ENCODE measurements around the gene PKM. TPM values are rescaled to one million over a fixed set of nuclear protein-coding genes. Genes with fewer than 3 reads are reported as not detected.

PKM gene
- total RNA-seq, 1 donor from 2014 or later: 414 TPM

DNA sequence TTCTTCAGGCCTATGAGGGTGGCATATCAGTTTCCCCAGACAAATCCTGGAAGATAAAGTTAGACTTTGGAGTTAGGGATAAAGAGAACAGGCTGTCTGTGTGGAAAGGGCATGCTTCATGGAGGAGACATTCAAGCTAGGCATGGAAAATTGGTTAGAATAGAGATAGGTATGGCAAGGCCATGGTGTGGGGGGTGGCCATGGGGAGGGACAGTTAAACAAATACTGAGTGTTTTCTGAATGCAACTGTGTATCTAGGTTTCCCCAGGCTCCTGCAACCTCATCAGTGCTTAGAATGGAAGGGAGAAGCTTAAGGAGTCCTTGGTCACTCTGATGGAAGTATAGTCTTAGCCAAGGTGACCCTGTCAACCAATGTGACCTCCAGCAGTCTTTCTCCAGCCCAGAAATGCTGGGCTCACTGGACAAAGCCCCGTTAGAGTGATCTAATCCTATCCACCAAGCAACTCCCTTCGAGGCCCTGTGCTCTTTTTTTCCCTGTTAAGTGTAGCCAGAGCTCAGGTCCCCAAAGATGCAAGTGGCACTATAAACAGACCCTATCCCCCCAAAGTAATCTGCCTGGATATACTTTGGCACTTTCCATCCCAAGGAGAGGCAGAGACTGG is 5.5 kb upstream of the PKM start:
- no peak for DNase-seq (ENCODE audit: low spot score)

DNA sequence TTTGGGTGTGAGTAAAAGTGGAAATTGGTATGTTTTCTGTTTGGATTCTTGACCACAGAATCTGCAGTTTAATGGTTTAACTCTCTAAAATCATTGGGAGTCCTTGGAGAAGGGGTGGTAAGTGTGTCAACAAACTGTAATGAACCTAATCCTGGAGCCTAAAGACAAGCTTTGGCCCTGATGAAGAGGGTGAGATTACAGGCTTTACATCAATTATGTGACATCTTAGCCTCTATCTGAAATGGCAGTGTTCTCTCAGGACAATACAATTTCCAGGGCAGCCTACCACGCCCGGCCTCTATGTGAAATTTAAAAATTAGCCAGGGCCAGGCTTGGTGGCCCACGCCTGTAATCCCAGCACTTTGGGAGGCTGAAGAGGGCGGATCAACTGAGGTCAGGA is 4.3 kb upstream of the PKM start:
- no peak for DNase-seq (ENCODE audit: low spot score)

DNA sequence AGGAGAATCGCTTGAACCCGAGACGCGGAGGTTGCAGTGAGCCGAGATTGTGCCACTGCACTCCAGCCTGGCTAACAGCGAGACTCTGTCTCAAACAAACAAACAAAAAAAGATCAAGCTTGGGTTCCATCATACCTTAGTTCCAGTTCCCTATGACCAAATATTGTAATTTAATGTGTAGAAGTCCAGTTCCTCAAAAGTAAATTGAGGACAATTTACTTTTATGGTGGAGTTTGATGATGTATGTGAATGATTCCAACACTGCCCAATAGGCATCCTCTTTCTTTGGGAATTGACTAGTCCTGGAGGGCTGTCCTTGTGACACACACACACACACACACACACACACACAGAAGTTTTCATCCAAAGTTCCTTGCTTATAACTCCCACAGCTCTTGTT is 2.8 kb upstream of the PKM start:
- no peak for DNase-seq (ENCODE audit: low spot score)

DNA sequence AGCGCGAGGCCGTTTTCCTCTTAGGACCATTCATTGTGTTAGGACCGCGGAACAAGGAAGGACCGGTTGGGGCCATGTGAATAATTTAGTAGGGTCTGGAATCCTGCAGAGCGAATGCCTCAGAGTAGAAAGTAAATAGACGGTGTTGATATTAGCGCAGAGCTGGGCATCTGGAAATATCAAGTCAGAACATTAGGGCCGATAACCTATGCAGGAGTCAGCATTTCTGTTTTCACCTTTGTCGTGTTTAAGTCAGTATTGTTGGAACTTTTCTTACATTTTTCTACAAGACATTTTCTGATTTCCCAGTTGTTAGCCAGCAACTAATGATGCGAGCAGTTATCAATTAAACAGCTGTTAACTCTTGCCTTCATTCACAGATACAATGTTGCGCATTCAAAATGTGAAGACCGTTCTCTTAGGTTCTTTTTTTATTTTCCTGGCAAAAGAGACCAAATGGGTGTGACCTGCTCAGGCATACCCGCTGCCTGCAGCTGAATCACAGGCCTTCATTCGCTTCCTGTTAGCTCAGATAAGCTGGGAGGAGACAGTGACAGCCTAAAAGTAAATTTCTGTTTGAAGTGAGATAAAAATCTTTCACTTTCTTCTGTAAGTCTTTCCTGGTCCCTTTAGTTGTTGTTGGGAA is 966 bp upstream of the PKM start:
- no peak for DNase-seq (ENCODE audit: low spot score)

DNA sequence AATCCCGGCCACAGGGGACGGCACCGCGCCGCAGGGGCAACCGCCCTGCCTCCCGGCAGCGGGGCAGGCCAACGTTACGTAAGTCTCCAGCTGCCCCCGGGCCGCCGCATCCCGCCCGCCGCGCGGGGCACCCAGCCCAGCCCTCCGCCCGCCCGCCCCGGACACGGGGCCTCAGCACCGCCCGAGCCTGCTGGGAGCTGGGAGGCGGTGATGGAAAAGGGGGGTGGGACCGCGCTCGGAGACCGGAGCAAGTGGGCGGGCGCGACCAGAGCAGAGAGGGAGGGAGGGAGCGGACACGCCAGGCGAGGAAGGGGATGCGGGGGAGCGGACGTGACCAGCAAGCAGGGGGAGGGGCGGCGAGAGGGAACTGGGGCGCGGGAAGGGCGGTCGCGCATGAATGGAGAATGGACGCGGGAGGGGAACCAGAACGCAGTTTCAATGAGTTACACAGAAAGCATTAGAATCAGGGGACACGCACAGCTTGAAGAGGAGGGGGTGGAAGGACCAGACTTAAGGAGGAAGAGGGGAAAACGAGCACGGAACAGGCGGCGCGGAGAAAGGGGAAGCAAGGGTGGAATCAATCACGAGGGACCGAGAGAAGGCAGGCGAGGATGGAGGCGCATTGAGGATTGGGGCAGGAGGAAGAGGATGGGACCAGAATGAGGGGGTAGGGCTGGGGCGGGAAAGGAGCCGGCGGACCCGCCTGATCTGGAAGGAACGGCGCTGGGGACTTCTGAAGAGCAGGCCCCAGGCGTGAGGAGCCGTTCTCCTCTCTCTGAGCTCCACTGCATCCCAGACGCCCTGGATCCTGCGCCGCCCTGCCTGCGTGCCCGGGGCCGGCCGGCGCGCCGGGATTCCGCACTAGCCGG is 559 bp downstream of the PKM start:
- DNase-seq (ENCODE audit: low spot score): peak; percentile 95

DNA sequence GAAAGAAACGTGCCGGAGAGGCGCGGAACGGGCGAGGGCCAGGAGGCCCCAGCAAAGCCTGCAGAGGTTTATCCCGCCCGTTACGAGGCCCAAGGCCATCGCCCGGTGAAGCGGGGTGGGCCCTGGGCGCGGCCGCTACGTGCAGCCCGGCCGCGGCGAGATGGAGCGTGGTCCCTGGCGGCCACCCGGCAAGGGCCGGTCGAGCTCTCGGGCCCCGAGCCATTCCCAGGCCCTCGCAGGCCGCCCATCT is 1.1 kb downstream of the PKM start:
- no peak for DNase-seq (ENCODE audit: low spot score)

DNA sequence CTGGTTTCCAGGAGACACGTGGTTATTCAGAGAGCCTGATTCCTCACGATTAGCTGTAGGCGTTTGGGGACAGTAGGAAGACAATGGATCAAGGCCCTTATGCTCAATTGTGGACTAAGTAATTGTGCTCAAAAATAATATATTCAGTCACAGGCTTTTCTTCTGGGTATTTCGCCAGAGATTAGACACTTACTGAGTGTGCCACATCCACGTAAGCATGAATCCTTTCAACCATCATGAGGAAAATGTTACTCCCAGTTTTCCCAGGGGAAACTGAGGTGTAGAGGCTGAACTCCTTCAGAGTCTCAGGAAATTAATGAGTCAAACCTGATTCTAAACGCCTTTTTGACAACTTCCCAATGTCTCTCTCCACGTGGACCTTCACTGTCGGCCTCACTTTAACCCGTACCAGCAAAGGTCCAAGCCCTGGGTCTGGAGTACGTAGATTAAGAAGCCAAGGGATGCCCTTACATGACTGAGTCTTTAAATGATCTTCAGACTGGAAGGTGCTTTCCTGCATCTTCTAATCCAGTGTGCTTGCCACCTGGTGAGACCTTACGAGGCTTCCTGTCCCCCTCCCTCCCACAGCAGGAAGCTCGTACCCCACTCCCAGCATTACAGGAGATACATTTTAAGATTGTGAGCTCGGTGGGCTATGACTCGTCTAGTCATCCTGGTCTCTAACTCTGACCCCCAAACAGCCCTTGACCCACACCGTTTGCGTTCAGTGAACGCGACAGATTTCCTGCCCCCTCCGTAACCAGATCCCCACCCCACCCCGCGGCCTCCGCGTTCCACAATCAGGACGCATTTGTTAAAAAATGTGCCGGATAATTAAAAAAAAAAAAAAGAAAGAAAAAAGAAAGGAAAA is 1.7 kb downstream of the PKM start:
- no peak for DNase-seq (ENCODE audit: low spot score)

DNA sequence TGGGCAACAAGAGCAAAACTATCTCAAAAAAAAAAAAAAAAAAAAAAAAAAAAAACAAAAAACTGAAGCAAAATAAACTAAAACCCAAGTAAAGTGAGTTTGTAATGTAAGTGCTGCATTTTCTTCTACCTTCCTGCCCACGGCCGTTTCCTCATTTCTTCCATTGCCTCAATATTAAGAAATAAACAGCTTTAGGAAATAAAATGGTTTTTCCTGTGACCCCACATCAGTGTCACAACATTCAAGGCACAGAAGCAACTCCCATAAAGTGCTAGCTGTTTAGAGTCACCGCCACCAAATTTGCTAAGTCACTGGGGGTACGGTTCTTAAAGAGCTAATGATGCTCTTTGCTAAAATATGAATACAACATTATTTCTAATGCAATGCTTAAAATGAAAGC is 3.3 kb downstream of the PKM start:
- DNase-seq (ENCODE audit: low spot score): no peak

DNA sequence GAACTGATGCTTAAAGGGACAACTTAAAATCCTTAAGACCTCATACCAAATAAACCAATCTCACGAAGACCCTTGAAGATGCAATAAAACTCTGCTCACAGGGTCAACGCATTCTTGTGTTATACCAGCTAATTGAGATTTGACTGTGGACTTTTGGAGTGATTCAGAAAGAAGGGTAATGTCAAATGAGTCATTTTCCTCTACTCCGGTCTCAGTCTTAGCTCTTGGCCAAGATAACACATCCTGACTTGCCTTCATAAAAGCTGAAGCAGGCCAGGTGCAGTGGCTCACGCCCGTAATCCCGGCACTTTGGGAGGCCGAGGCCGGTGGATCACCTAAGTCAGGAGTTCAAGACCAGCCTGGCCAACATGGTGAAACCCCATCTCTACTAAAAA is 3.8 kb downstream of the PKM start:
- DNase-seq (ENCODE audit: low spot score): no peak

DNA sequence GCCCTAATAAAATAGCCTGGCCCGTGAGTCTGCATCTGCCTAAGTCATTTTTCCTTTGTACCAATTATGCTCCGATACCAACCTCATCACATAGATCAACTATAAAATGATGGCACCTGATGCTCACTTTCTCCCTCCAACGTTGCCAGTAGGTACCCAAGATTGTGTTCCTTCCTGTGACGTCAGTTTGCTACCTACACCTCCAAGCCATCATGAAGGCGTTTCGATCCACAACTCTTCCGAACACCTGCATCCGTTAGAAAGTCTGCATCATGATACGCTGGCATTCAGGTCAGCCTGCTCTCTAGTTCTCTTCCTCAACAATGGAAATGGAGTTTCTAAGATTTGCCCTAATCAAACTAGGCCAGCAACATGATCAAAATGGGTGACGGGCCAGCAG is 7.7 kb downstream of the PKM start:
- no peak for DNase-seq (ENCODE audit: low spot score)

DNA sequence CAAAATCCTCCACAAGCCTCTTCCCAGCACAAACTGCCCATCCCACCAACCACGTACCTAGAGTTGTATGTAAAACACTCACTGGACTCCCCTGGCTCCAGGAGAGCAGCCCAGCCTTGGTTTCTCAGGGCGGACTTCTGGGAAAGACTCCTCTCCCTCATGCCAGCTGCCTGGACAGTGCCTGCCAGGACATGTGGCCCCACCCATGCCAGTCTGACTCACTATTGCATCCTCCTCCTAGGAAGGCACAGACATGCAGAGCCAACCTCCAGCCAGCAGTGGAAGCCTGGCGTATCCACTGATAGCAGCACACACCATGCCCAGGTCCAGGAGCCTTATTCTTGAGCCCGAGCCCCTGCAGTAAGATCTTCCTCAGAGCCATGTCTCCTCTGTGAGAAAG is 8.6 kb downstream of the PKM start:
- DNase-seq (ENCODE audit: low spot score): no peak

DNA sequence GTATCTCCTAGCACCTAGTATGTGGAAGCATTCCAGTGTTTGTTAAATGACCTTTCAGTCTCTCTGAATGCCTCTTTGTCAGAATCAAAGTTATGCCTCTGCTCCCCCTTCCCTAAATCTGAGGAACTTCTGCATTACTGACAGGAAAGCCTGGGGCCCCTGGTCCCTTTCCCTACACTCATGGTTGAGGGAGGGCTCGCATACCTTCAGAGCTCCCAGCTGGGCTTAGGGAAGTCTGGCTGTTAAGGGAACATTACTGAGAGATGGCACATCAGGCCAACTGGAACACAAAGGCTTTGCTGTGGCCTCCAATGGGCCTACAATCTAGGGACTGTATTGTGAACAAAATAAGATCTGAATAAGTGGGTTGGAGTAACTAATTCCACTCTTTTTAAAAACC is 10.3 kb downstream of the PKM start:
- no peak for DNase-seq (ENCODE audit: low spot score)

DNA sequence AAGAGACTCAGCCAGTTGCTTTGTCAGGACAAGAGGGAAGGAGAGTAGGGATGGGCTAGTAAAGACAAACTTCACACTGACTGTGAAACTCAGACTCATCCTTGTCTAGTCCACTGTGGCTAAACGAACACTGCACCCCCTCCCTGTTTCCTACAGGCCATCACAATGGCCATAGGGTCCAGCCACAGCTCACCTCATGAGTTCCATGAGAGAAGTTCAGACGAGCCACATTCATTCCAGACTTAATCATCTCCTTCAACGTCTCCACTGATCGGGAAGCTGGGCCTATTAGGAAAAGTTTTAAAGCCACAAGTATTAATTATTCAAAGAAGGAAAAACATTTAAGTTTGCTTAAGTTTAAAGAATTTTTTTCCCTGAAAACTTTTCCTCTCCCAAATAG is 13.8 kb downstream of the PKM start:
- no peak for DNase-seq (ENCODE audit: low spot score)

DNA sequence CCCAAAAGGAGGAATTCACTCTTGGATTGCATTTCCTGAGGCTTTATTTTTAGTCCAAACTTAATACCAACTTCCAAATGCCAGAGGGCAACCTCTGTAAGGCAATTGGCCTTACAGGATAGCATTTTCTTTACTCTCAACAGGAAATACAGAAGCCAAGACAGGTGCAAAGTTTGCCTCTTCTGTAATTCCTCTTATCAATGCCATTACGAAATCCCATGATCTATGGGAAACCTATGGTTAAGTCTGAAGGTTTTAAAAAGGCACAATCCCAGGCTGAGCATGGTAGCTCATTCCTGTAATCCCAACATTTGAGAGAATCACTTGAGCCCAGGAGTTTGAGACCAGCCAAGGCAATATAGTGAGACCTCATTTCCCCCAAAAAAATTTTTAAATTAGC is 14.9 kb downstream of the PKM start:
- no peak for DNase-seq (ENCODE audit: low spot score)

DNA sequence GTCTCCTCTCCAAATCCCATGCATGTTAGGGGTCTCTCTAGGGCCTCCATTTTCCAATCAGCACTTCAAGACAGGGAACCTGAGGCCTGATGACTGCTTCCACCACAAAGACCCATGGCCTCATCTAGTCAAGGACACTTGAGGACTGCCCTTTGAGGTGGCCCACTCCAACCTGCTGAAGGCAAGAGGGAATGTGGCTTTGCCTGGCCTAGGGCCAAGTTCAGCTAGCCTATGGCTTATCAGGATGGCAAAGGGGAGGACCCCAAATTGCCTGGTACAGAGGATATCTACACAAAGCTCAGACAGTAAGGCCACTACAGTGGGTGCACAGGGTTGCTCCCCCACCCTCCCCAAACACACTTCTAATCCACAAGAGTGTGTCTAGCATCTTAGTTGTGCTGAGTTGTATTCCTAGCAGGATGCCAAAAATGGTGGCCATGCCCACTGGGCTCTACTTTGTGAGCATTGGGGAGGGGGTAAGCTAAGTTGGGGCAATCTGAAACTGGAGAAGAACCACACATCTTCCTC is 23.4 kb downstream of the PKM start:
- peak; percentile 68 for DNase-seq (ENCODE audit: low spot score)

DNA sequence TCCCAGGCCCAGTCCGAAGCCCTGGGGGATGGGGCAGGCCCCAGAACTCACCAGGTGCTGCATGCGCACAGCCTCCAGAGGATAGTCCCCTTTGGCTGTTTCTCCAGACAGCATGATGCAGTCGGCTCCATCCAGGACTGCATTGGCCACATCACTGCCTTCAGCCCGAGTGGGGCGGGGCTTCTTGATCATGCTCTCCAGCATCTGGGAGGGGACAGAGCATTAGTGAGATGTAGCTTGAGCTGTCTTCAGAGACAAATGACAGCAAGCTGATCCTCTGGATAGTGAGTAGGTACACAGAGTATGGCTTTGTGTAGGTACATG is 24.4 kb downstream of the PKM start:
- DNase-seq (ENCODE audit: low spot score): peak; percentile 67

DNA sequence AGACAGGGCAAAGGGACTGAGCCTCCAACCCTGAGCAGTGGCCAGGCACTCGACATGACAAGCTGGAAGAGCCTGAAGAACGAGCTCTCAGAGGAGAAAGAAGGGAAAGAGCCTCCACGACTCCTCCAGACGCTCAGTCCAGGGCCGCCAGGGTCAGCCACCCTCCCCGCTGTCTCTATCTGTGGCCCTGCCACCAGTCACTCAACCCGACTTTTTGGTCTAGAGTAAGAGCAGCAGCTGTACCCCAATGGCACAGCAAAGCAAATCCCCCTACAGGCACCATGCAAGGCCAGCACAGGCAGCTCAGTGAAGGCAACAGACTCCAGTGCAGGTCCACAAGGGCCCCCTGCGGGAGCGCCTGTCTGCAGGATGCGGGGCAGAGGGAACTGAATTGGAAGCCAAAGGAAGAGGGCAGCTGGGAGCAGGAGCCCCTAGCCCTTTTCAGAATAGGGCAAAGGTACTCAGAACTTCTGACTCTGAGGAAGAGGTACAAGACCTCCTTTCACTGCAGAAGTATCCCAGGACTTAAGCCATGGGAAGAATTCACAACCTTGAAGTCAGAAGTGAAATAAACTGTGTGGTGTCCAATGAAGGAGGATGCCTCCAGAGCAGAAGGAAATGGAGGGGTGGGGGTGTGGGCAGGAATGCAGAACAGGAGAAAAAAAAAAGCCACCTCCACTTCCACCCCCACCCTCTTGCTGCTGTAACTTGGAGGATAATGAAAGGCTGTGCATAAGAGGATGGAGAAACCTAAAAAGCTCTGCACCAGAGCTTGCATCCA is 24.9 kb downstream of the PKM start:
- peak; percentile 72 for DNase-seq (ENCODE audit: low spot score)

DNA sequence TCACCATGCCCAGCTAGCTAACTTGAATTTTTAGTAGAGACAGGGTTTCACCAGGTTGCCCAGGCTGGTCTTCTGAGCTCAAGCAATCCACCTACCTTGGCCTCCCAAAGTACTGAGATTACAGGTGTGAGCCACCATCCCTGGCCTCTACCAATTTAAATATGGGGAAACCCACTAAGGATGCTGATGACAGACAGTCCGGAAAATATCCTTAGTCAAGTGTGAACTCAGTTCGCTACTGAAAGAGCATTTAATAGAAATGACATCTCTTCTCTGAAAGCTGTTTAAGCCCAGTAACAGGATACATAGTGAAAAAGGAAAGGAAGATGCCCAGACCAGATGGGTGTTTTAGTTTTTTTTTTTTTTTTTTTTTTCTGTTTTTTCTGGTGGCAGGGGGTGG is 25.7 kb downstream of the PKM start:
- peak; percentile 6 for DNase-seq (ENCODE audit: low spot score)

DNA sequence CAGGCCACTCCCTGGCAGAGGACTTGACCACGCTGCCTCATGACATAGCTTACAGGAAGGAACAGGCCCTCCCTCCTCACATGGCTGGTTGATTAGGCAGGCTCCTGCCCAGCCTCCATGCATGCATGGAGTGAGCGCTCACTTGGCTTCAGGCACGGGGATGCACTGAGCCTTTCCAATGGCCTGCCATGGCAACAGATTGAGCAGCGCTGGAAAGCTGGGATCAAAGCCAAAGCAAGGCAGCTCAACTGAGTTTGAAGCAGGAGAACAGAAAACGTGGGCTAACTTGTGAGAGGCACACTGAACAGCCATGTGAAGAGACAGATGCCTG is 27.5 kb downstream of the PKM start:
- peak; percentile 89 for DNase-seq (ENCODE audit: low spot score)

DNA sequence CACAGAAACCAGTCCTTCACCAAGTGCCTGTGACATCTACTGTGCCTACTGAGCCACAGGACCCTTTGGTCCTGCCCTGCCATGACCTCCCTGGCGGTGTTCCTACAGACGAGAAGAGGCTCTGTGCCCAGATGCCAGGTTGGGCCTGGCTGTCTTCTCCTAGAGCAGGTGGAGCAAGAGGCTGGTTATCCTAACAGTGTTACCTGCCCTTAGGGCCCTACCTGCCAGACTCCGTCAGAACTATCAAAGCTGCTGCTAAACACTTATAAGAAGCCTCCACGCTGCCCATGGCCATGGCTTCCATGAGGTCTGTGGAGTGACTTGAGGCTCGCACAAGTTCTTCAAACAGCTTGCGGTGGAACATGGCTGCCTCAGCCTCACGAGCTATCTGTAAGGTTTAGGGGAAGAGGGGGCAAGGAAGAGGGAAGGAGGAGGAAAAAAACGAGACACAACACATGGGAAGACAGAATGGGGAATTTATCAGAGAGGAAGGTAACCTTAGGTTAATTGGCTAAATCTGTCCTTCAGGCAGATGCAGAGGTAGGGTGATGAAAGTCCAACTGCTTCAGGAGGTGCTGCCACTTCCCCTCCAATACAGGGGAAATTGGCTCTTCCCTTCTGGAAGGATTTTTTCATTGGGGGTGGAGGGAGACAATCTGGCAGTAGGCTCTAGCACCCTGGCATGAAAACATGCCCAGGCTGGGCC is 28.0 kb downstream of the PKM start:
- peak; percentile 79 for DNase-seq (ENCODE audit: low spot score)
